ENCODE data around the gene B4GALNT3.

The B4GALNT3 gene

DNA sequence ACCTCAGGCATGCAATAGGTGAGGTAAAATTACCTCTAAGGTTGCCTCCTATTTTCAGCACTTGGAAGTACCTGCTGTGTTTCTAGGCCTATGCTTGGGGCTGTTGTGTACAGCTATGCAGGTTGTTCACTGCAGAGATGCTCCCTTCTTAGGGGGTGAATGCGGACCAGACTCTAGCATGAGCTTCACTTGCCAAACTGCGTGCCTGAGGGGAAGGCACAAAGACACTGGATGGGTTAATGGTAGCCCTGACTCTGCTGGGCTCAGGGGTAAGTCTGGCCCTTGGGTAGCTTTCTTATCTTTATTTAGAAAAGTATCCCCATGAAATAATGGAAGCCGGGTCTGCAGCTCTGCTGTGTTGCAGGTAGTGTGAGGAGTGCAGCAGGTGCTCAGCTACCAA, 35.7 kb downstream of the B4GALNT3 start:
- TF ChIP-seq MAX (IDR thresholded peaks at IDR 0.05; ENCODE audit: low read depth, low read length) (no peak), POLR2A (IDR thresholded peaks at IDR 0.05; ENCODE audit: extremely low read depth, insufficient read length) (no peak)
- TF ChIP-seq, protein P1, sequence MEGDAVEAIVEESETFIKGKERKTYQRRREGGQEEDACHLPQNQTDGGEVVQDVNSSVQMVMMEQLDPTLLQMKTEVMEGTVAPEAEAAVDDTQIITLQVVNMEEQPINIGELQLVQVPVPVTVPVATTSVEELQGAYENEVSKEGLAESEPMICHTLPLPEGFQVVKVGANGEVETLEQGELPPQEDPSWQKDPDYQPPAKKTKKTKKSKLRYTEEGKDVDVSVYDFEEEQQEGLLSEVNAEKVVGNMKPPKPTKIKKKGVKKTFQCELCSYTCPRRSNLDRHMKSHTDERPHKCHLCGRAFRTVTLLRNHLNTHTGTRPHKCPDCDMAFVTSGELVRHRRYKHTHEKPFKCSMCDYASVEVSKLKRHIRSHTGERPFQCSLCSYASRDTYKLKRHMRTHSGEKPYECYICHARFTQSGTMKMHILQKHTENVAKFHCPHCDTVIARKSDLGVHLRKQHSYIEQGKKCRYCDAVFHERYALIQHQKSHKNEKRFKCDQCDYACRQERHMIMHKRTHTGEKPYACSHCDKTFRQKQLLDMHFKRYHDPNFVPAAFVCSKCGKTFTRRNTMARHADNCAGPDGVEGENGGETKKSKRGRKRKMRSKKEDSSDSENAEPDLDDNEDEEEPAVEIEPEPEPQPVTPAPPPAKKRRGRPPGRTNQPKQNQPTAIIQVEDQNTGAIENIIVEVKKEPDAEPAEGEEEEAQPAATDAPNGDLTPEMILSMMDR (IDR thresholded peaks at IDR 0.05; ENCODE audit: low read depth, low read length), result no peak
- no peak overlapping the region for H3K4me3 ChIP-seq (ENCODE audit: low read depth, low read length)
- no peak for DNase-seq (ENCODE audit: low read depth)

GRCh38 chr12:496736-497135, 37.0 kb downstream of the B4GALNT3 start:
- H3K4me3 ChIP-seq (ENCODE audit: low read depth, low read length), result no peak overlapping the region
- no peak for DNase-seq (ENCODE audit: low read depth)
- TF ChIP-seq MAX (IDR thresholded peaks at IDR 0.05; ENCODE audit: low read depth, low read length), result no peak
- TF ChIP-seq, protein P1 (IDR thresholded peaks at IDR 0.05; ENCODE audit: low read depth, low read length), result no peak
- no peak for TF ChIP-seq POLR2A (IDR thresholded peaks at IDR 0.05; ENCODE audit: extremely low read depth, insufficient read length)
- no peak for TF ChIP-seq MYC (IDR thresholded peaks at IDR 0.05; ENCODE audit: low read depth, low read length)

- H3K4me3 ChIP-seq (ENCODE audit: low read depth, low read length), result no peak overlapping the region
- no peak for DNase-seq (ENCODE audit: low read depth)
- TF ChIP-seq, protein P1 (IDR thresholded peaks at IDR 0.05; ENCODE audit: low read depth, low read length), result no peak
- TF ChIP-seq POLR2A (IDR thresholded peaks at IDR 0.05; ENCODE audit: extremely low read depth, insufficient read length), result no peak
- no peak for TF ChIP-seq MYC (IDR thresholded peaks at IDR 0.05; ENCODE audit: low read depth, low read length)
- TF ChIP-seq MAX (IDR thresholded peaks at IDR 0.05; ENCODE audit: low read depth, low read length), result no peak
Observed at GRCh38 chr12:497501-498160, 37.9 kb downstream of the B4GALNT3 start.

DNA sequence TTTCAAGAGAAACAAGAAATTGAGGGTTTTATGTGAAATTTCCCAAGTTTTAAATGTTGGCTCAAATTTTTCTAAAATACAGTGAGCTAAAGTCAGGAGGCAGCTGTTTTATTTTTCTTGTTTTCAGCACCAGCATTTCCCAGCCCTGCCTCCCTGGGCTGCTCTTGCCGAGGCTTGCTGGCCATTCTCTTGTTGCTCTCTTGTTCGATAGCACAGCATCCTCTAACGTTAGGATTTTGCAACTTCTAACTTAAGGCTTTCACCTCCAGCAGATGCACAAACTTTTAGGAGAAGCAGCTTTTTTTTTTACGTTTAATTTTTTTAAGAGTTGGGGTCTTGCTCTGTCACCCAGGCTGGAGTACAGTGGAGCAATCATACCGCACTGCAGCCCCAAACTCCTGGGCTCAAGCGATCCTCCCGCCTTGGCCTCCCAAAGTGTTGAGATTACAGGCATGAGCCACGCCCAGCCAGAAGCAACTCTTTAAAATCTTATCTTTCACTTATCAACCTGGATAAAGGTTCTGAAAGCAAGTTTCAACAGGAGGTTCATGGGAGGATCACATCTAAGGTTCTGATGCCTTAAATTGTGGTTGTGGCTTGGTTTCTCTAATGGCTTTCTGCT, 40.2 kb downstream of the B4GALNT3 start:
- no peak for TF ChIP-seq POLR2A (IDR thresholded peaks at IDR 0.05; ENCODE audit: extremely low read depth, insufficient read length)
- TF ChIP-seq, protein P1 (IDR thresholded peaks at IDR 0.05; ENCODE audit: low read depth, low read length), result no peak
- no peak for TF ChIP-seq MAX (IDR thresholded peaks at IDR 0.05; ENCODE audit: low read depth, low read length)
- TF ChIP-seq MYC (IDR thresholded peaks at IDR 0.05; ENCODE audit: low read depth, low read length), result no peak
- no peak overlapping the region for H3K4me3 ChIP-seq (ENCODE audit: low read depth, low read length)
- no peak for DNase-seq (ENCODE audit: low read depth)

DNA sequence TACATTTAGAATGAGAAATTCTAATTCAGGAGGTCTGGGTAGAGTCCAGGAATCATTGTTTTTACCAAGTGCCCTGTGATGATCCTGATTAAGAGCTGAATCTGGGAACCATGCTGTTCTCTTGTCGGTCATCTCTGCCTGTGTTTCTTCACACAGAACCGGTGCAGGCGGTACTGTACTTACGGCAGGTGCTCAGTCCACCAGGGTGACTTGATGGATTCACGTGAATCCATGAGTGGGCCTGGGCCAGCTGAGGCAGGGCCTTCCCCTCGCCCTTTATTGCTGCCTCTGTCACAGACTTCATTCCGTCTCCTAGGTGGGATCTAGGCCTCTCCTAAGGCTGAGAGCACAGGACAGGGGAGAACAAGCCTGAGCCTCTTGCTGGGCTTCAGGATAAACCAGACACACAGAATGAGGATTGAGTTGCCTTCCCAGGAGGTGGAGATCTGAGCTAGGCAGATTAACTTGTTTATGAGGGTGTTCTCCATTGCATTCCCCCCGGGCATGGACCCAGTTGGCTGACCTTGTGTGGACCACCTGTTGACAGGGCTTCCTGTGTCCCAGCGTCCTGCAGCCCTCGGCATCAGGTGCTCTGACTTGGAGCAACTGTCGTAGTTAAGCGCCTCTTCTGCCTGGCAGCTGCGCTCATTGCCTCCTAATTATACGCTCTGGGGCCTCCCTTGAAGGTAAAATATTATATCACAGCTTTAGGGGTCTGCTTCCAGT, 42.1 kb downstream of the B4GALNT3 start:
- DNase-seq (ENCODE audit: low read depth), result no peak
- TF ChIP-seq POLR2A (IDR thresholded peaks at IDR 0.05; ENCODE audit: extremely low read depth, insufficient read length) (no peak), MYC (IDR thresholded peaks at IDR 0.05; ENCODE audit: low read depth, low read length) (no peak), MAX (IDR thresholded peaks at IDR 0.05; ENCODE audit: low read depth, low read length) (no peak)
- TF ChIP-seq, protein P1 (IDR thresholded peaks at IDR 0.05; ENCODE audit: low read depth, low read length), result no peak
- no peak overlapping the region for H3K4me3 ChIP-seq (ENCODE audit: low read depth, low read length)

Measured in NB4 (cell line).